ENCODE measurements around the gene SYT3. TPM values are rescaled to one million over a fixed set of nuclear protein-coding genes. Genes with fewer than 3 reads are reported as not detected.
"Not testable (repeated sequence)": the region's sequence is repeated elsewhere in the genome, so short reads cannot be mapped to it uniquely, and the experiment has no call there.

Gene SYT3
- total RNA-seq, 1 experiment from 2014 or later: 0.41 TPM

- Mint-ChIP-seq H3K27me3 (ENCODE audit: insufficient read depth, unreplicated experiment) (peaks cover 7% of the 10 kb centered on the region), H3K36me3 (ENCODE audit: insufficient read depth, unreplicated experiment) (no peaks in the 10 kb centered on the region), H3K4me3 (ENCODE audit: unreplicated experiment) (no peak overlapping the region), H3K9me3 (ENCODE audit: unreplicated experiment) (no peaks in the 10 kb centered on the region), H3K27ac (ENCODE audit: unreplicated experiment) (no peak overlapping the region), H3K4me1 (ENCODE audit: low read depth, unreplicated experiment) (no peaks in the 10 kb centered on the region)
- no peaks in the 10 kb centered on the region for H3K27me3 ChIP-seq (replicated peaks; ENCODE audit: control insufficient read depth, insufficient read depth, low read length)
- no TSS peak for BruUV-seq (replicated peaks)
- no peaks in the 10 kb centered on the region for H3K36me3 ChIP-seq (ENCODE audit: control insufficient read depth, insufficient read depth, low read length)
- H3K4me1 ChIP-seq: no peaks in the 10 kb centered on the region
- CTCF ChIA-PET: no interaction called here
- no peak for DNase-seq
- intact Hi-C loops (cut with micrococcal nuclease; ENCODE audit: unreplicated experiment): no loop called here
- POLR2A ChIA-PET: no interaction called here
- H3K4me3 ChIP-seq (ENCODE audit: low read depth, low read length): no peak overlapping the region
- TF ChIP-seq, protein P1, sequence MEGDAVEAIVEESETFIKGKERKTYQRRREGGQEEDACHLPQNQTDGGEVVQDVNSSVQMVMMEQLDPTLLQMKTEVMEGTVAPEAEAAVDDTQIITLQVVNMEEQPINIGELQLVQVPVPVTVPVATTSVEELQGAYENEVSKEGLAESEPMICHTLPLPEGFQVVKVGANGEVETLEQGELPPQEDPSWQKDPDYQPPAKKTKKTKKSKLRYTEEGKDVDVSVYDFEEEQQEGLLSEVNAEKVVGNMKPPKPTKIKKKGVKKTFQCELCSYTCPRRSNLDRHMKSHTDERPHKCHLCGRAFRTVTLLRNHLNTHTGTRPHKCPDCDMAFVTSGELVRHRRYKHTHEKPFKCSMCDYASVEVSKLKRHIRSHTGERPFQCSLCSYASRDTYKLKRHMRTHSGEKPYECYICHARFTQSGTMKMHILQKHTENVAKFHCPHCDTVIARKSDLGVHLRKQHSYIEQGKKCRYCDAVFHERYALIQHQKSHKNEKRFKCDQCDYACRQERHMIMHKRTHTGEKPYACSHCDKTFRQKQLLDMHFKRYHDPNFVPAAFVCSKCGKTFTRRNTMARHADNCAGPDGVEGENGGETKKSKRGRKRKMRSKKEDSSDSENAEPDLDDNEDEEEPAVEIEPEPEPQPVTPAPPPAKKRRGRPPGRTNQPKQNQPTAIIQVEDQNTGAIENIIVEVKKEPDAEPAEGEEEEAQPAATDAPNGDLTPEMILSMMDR (IDR thresholded peaks at IDR 0.05; ENCODE audit: insufficient read depth in 1 of 2, low read depth in 1 of 2, low read length in 1 of 2, severe bottlenecking in 1 of 2, unreplicated experiment in 1 of 2): no peak
- H3K9me3 ChIP-seq: no peaks in the 10 kb centered on the region
Measured at GRCh38 chr19:50626795-50627194, 12.9 kb downstream of the SYT3 start.

GRCh38 chr19:50626011-50626410 is 13.7 kb downstream of the SYT3 start:
- Histone ChIP-seq H3K27me3 (replicated peaks; ENCODE audit: control insufficient read depth, insufficient read depth, low read length) (no peaks in the 10 kb centered on the region), H3K4me1 (no peaks in the 10 kb centered on the region), H3K4me3 (ENCODE audit: low read depth, low read length) (no peak overlapping the region), H3K9me3 (no peaks in the 10 kb centered on the region), H3K36me3 (ENCODE audit: control insufficient read depth, insufficient read depth, low read length) (no peaks in the 10 kb centered on the region)
- Mint-ChIP-seq H3K4me3 (ENCODE audit: unreplicated experiment) (no peak overlapping the region), H3K36me3 (ENCODE audit: insufficient read depth, unreplicated experiment) (no peaks in the 10 kb centered on the region), H3K9me3 (ENCODE audit: unreplicated experiment) (no peaks in the 10 kb centered on the region), H3K4me1 (ENCODE audit: low read depth, unreplicated experiment) (no peaks in the 10 kb centered on the region), H3K27me3 (ENCODE audit: insufficient read depth, unreplicated experiment) (peaks cover 7% of the 10 kb centered on the region), H3K27ac (ENCODE audit: unreplicated experiment) (no peak overlapping the region)
- TF ChIP-seq, protein P1 (IDR thresholded peaks at IDR 0.05; ENCODE audit: insufficient read depth in 1 of 2, low read depth in 1 of 2, low read length in 1 of 2, severe bottlenecking in 1 of 2, unreplicated experiment in 1 of 2): no peak
- intact Hi-C loops (cut with micrococcal nuclease; ENCODE audit: unreplicated experiment): no loop called here
- DNase-seq: no peak
- ChIA-PET CTCF (interaction anchor here (0.6 kb wide), 1 partner anchor 30 kb away, joined by 3 read pairs; no protein-coding TSS in a partner anchor), POLR2A (no interaction called here)
- BruUV-seq (replicated peaks): no TSS peak

- TF ChIP-seq, protein P1 (IDR thresholded peaks at IDR 0.05; ENCODE audit: insufficient read depth in 1 of 2, low read depth in 1 of 2, low read length in 1 of 2, severe bottlenecking in 1 of 2, unreplicated experiment in 1 of 2): no peak
- no TSS peak for BruUV-seq (replicated peaks)
- no peak overlapping the region for H3K4me3 Mint-ChIP-seq (ENCODE audit: unreplicated experiment)
- H3K4me1 ChIP-seq: no peaks in the 10 kb centered on the region
- peaks cover 4% of the 10 kb centered on the region for H3K27me3 Mint-ChIP-seq (ENCODE audit: insufficient read depth, unreplicated experiment)
- H3K36me3 Mint-ChIP-seq (ENCODE audit: insufficient read depth, unreplicated experiment): no peaks in the 10 kb centered on the region
- POLR2A ChIA-PET: no interaction called here
- no peaks in the 10 kb centered on the region for H3K9me3 Mint-ChIP-seq (ENCODE audit: unreplicated experiment)
- DNase-seq: no peak
- intact Hi-C loops (cut with micrococcal nuclease; ENCODE audit: unreplicated experiment): no loop called here
- H3K27ac Mint-ChIP-seq (ENCODE audit: unreplicated experiment): no peak overlapping the region
- no peaks in the 10 kb centered on the region for H3K4me1 Mint-ChIP-seq (ENCODE audit: low read depth, unreplicated experiment)
- no peak overlapping the region for H3K4me3 ChIP-seq (ENCODE audit: low read depth, low read length)
- no peaks in the 10 kb centered on the region for H3K36me3 ChIP-seq (ENCODE audit: control insufficient read depth, insufficient read depth, low read length)
- no peaks in the 10 kb centered on the region for H3K27me3 ChIP-seq (replicated peaks; ENCODE audit: control insufficient read depth, insufficient read depth, low read length)
- no peaks in the 10 kb centered on the region for H3K9me3 ChIP-seq
- CTCF ChIA-PET: no interaction called here
Measured at GRCh38 chr19:50624949-50625600, 14.6 kb downstream of the SYT3 start.

DNA sequence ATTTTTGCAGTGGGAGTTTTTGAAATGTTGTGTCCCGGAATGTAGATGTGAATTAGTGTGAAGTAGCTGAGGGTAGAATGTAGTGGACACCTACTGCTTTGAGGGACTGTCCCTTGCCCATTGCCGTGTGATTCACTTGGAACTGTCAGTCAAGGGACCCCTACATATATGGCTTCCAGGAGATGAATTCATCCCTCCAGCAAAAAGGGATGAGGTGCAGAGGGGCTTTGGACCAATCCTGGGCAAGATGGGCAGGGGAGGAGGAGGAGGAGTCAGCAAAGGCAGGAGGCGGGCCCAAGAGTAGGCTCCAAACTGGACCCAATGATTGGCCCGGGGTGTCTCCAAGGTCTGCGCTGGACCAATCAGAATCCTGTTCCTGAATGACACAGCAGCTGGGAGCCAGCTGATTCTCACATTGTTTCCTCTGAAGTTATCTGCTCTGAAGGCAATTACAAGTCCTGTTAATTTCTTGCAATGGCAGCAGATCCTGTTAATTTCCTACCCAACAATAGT is 19.2 kb downstream of the SYT3 start:
- H3K4me1 Mint-ChIP-seq (ENCODE audit: low read depth, unreplicated experiment); H3K27ac Mint-ChIP-seq (ENCODE audit: unreplicated experiment); H3K4me1 ChIP-seq; intact Hi-C loops (cut with micrococcal nuclease; ENCODE audit: unreplicated experiment); DNase-seq; H3K9me3 Mint-ChIP-seq (ENCODE audit: unreplicated experiment); H3K36me3 ChIP-seq (ENCODE audit: control insufficient read depth, insufficient read depth, low read length); H3K27me3 Mint-ChIP-seq (ENCODE audit: insufficient read depth, unreplicated experiment); H3K9me3 ChIP-seq; H3K36me3 Mint-ChIP-seq (ENCODE audit: insufficient read depth, unreplicated experiment); CTCF ChIA-PET; H3K4me3 ChIP-seq (ENCODE audit: low read depth, low read length); H3K27me3 ChIP-seq (replicated peaks; ENCODE audit: control insufficient read depth, insufficient read depth, low read length); BruUV-seq (replicated peaks); POLR2A ChIA-PET; H3K4me3 Mint-ChIP-seq (ENCODE audit: unreplicated experiment): not testable (repeated sequence)

DNA sequence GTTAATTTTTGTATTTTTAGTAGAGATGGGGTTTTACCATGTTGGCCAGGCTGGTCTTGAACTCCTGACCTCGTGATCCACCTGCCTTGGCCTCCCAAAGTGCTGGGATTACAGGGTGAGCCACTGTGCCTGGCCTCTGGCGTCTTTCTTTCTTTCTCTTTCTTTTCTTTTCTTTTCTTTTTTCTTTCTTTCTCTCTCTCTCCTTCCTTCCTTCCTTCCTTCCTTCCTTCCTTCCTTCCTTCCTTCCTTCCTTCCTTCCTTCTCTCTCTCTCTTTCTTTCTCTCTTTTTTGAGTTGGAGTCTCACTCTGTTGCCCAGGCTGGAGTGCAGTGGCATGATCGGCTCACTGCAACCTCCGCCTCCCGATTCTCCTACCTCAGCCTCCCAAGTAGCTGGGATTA is 20.5 kb downstream of the SYT3 start:
- H3K4me1 Mint-ChIP-seq (ENCODE audit: low read depth, unreplicated experiment); H3K4me3 ChIP-seq (ENCODE audit: low read depth, low read length); CTCF ChIA-PET; H3K9me3 Mint-ChIP-seq (ENCODE audit: unreplicated experiment); H3K27me3 Mint-ChIP-seq (ENCODE audit: insufficient read depth, unreplicated experiment); BruUV-seq (replicated peaks); DNase-seq; intact Hi-C loops (cut with micrococcal nuclease; ENCODE audit: unreplicated experiment); H3K27me3 ChIP-seq (replicated peaks; ENCODE audit: control insufficient read depth, insufficient read depth, low read length); H3K36me3 Mint-ChIP-seq (ENCODE audit: insufficient read depth, unreplicated experiment); H3K4me3 Mint-ChIP-seq (ENCODE audit: unreplicated experiment); H3K9me3 ChIP-seq; POLR2A ChIA-PET; H3K27ac Mint-ChIP-seq (ENCODE audit: unreplicated experiment); H3K4me1 ChIP-seq; H3K36me3 ChIP-seq (ENCODE audit: control insufficient read depth, insufficient read depth, low read length): not testable (repeated sequence)
